Esophagus muscularis mucosa (tissue), 4 donors: ENCODE results near the gene ZNF700.

Experiments
- EP300 ChIP-seq: sonication (generic); formaldehyde crosslinking; IDR thresholded peaks from one replicate; pipeline ENCODE4 v1.6.1; 2017; ENCODE audit warnings: antibody characterized with exemption
- POLR2A ChIP-seq: fragments of 450-650 bp; IDR thresholded peaks from one replicate; pipeline ENCODE4 v1.6.1; 2017; ENCODE audit warnings: antibody characterized with exemption, moderate library complexity, mild to moderate bottlenecking, low read depth
- TF ChIP-seq, protein P1 (sequence below), 3 experiments: fragments of 200-600 bp in 2 of 3; fragments of 450-650 bp in 1 of 3; sonication (generic) in 2 of 3; IDR thresholded peaks; one replicate each; pipeline ENCODE4 v1.5.1; 2017 to 2019; ENCODE audit warnings: antibody characterized with exemption in 3 of 3, mild to moderate bottlenecking in 2 of 3, moderate library complexity in 1 of 3

- no peak for TF ChIP-seq EP300
- TF ChIP-seq, protein P1, sequence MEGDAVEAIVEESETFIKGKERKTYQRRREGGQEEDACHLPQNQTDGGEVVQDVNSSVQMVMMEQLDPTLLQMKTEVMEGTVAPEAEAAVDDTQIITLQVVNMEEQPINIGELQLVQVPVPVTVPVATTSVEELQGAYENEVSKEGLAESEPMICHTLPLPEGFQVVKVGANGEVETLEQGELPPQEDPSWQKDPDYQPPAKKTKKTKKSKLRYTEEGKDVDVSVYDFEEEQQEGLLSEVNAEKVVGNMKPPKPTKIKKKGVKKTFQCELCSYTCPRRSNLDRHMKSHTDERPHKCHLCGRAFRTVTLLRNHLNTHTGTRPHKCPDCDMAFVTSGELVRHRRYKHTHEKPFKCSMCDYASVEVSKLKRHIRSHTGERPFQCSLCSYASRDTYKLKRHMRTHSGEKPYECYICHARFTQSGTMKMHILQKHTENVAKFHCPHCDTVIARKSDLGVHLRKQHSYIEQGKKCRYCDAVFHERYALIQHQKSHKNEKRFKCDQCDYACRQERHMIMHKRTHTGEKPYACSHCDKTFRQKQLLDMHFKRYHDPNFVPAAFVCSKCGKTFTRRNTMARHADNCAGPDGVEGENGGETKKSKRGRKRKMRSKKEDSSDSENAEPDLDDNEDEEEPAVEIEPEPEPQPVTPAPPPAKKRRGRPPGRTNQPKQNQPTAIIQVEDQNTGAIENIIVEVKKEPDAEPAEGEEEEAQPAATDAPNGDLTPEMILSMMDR (IDR thresholded peaks at IDR 0.05) = no peak
- TF ChIP-seq POLR2A = no peak
These were observed 2.3 kb downstream of the ZNF700 start for GRCh38 chr19:11927227-11927626.
